ACC112 (cell line): ENCODE data around the gene MARCKS.

Source experiments
- H2AFZ ChIP-seq: fragments of 200-600 bp; sonication (generic); one replicate; pipeline ENCODE4 v1.6.0; 2017; ENCODE audit warnings: antibody characterized with exemption, low read length; ENCODE audit not compliant: unreplicated experiment
- H3K27ac ChIP-seq: fragments of 200-600 bp; sonication (generic); 2 replicates; pipeline ENCODE4 v1.5.1; 2014; ENCODE audit warnings: low read depth, mild to moderate bottlenecking, antibody characterized with exemption, low read length, moderate library complexity
- H3K27me3 ChIP-seq: fragments of 200-600 bp; sonication (generic); 2 replicates; pipeline ENCODE4 v1.6.1; 2014; ENCODE audit warnings: mild to moderate bottlenecking, antibody characterized with exemption, low read length, moderate library complexity, mixed read lengths; ENCODE audit not compliant: insufficient read depth
- H3K36me3 ChIP-seq: fragments of 200-600 bp; sonication (generic); 2 replicates; pipeline ENCODE4 v1.6.1; 2016; ENCODE audit warnings: mild to moderate bottlenecking, antibody characterized with exemption, low read length, moderate library complexity, mixed read lengths; ENCODE audit not compliant: insufficient read depth
- H3K4me1 ChIP-seq: fragments of 200-600 bp; sonication (generic); one replicate; pipeline ENCODE4 v1.6.1; 2016; ENCODE audit warnings: low read length, mixed read lengths; ENCODE audit not compliant: insufficient read depth, unreplicated experiment, control insufficient read depth
- H3K4me3 ChIP-seq: fragments of 200-600 bp; sonication (generic); 2 replicates; pipeline ENCODE4 v1.5.1; 2014; ENCODE audit warnings: mild to moderate bottlenecking, low read depth, low read length
- H3K79me2 ChIP-seq: fragments of 200-600 bp; sonication (generic); one replicate; pipeline ENCODE4 v1.6.0; 2016; ENCODE audit warnings: low read length; ENCODE audit not compliant: control insufficient read depth, unreplicated experiment, insufficient read depth

The MARCKS gene, protein sequence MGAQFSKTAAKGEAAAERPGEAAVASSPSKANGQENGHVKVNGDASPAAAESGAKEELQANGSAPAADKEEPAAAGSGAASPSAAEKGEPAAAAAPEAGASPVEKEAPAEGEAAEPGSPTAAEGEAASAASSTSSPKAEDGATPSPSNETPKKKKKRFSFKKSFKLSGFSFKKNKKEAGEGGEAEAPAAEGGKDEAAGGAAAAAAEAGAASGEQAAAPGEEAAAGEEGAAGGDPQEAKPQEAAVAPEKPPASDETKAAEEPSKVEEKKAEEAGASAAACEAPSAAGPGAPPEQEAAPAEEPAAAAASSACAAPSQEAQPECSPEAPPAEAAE

DNA sequence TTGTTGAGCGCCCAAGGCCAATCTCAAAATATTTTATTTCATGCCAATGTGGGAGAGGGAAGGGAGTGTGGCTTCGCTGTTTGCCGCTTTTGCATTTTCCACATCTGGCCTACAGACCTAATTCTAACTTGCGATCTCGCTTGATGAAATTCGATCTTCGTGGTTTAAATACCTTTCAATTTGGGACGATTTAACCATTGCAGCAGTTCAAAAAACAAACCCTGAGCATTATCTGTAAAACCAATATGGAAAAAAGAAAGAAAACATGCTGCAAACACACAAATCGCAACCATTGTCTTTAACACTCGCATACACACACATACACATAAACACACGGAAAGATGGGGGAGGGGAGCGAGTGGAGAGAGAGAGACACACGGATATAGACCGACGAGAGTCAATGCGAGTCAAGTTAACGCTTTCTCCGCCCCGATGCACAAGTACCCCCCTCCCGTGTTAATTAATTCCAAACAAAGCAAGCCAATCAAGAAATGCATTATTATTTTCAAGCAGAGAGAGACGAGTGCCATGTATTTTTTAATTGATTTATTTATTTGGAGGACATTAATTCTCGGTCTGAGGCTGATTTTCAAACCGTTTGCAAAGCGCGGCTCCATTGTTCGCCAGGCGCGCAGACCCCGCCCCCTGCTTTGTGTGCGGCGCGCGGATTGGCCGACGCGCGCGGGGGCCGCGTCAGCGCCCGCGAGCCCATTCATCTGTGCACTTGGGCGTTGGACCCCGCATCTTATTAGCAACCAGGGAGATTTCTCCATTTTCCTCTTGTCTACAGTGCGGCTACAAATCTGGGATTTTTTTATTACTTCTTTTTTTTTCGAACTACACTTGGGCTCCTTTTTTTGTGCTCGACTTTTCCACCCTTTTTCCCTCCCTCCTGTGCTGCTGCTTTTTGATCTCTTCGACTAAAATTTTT, at the start of gene MARCKS:
Gene MARCKS, plus strand, starts transcription at position 721 of the 931 bp plus-strand sequence. CDS start 401 bp downstream, outside the sequence.
- peak within 1 kb of the TSS; percentile 98 for H3K4me3 ChIP-seq
- peaks cover 9% of the 10 kb centered on the region for H3K36me3 ChIP-seq
- H3K79me2 ChIP-seq, result peaks cover 45% of the 10 kb centered on the region
- H3K4me1 ChIP-seq, result peaks cover 9% of the 10 kb centered on the region
- H3K27me3 ChIP-seq, result no peaks in the 10 kb centered on the region
- peak within 1 kb of the TSS; percentile 87 for H3K27ac ChIP-seq
- peak within 1 kb of the TSS; percentile 96 for H2AFZ ChIP-seq

DNA sequence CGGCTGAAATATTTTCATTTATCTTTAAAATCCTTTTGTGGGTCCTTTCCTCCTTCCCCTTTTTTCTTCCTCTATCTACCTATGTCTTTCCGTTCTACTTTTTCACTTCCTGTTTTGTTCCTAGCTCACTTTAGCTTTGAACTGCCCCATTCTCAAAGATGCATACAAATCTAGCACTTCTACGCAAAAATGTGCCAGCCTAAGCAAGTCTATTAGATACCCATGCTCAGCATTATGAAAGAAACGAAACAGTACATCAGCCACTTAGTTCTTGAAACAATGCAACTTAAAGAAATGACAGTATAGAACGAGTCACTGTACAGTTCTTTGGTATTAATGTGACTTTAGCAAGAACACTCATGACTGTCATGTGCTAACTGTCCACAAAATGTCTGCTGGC, 47.3 kb upstream of the MARCKS start:
- Histone ChIP-seq H3K36me3 (no peaks in the 10 kb centered on the region), H3K4me1 (peaks cover 9% of the 10 kb centered on the region), H3K79me2 (no peaks in the 10 kb centered on the region), H2AFZ (no peak overlapping the region), H3K4me3 (no peak overlapping the region), H3K27me3 (no peaks in the 10 kb centered on the region), H3K27ac (no peak overlapping the region)

DNA sequence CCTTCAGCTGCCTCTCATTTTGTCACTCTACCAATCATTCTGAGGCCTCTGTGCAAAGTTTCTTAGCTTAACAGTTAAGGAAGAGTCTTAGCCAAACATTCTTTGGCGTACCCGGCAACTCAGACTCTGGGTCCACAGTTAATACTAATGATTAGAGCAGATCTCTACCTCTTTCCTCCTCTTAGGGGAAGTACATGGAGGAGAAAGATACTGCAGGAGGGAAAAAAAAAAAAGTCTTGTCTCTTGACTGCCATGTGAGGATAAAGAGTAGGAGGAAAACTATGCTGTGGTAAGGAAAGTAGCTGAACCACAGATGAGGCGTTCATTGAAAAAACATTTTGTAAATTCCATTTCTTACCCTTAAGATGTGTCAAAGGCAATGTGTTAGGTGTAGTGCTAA, 44.0 kb upstream of the MARCKS start:
- H3K4me1 ChIP-seq, result peaks cover 9% of the 10 kb centered on the region
- no peaks in the 10 kb centered on the region for H3K27me3 ChIP-seq
- H3K27ac ChIP-seq, result no peak overlapping the region
- no peaks in the 10 kb centered on the region for H3K79me2 ChIP-seq
- H3K4me3 ChIP-seq, result no peak overlapping the region
- H2AFZ ChIP-seq, result peak overlapping the region; percentile 92
- H3K36me3 ChIP-seq, result no peaks in the 10 kb centered on the region

DNA sequence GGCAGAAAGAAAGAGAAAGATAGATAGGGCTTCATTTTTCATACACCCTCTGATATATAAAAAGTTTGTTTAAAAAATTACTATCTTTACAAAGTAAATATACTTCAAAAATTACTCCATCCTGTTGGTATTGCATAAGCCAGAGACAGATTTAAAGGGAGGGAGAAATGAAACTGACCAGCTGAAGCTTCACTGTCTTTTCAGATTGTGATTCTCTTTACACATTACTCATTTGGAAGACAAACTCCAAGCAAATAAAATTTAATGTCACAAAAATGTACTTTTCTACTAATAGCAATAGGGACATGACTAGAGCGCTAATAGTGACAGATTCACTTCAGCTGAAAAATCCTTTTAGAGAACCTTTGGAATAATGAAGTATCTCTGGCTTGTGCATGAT, 38.6 kb upstream of the MARCKS start:
- peak overlapping the region; percentile 86 for H2AFZ ChIP-seq
- H3K4me1 ChIP-seq, result peaks cover 7% of the 10 kb centered on the region

DNA sequence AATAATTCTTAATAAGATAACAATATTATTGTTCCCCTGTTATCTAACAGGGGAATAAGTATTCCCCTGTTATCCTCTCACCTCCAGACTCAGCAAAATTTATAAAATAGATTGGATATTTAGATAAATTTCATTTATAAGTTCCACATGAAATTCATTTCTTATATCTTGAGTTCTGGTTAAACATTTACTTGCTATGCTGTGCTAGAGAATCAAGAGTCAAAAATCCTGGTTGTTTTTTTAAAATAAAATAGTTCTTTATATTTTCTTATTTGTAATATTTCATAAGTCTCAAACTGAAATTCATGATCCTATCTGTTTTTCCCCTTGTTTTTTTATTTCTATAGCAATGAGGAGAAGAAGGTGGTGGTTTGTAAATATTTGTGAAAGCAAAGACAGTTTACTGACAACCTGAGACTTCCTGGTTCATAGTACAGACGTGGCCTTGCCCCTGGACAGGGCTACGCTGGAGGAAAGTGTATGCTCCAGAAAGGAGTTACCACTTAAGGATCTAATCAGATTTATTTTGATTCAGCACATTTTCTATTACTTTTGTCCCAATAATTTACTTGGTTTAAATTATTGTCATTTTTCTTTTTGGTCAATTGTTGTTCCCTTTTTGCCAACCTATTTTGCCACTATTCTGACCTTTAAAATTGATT, 37.8 kb upstream of the MARCKS start:
- Histone ChIP-seq H3K4me3 (no peak overlapping the region), H3K36me3 (no peaks in the 10 kb centered on the region), H3K79me2 (no peaks in the 10 kb centered on the region), H3K27me3 (no peaks in the 10 kb centered on the region), H3K4me1 (peaks cover 3% of the 10 kb centered on the region), H2AFZ (peak overlapping the region; percentile 1), H3K27ac (no peak overlapping the region)

More for the DNA sequence above, 38.6 kb upstream of the MARCKS start:
- H3K27me3 ChIP-seq, result no peaks in the 10 kb centered on the region
- H3K79me2 ChIP-seq, result no peaks in the 10 kb centered on the region
- H3K4me3 ChIP-seq, result no peak overlapping the region
- no peak overlapping the region for H3K27ac ChIP-seq
- H3K36me3 ChIP-seq, result no peaks in the 10 kb centered on the region

DNA sequence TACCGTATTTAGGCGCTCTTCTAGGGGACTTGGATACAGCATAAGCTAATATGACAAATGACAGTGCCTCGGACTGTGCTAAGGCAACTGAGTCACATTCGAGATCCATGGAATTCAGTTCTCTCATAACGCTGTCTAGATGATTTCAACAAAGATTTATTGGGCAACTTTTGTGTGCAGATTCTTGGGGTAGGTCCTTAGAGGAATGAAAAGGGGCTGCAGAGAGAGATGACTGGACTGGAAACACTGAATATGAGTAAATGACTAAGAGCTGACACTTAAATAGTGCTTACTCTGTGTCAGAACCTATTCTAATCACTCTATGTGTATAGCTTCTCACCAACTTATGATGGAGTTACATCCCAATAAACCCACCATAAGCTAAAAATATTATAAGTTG, 36.4 kb upstream of the MARCKS start:
- H3K4me3 ChIP-seq, result no peak overlapping the region
- no peak overlapping the region for H2AFZ ChIP-seq
- H3K79me2 ChIP-seq, result no peaks in the 10 kb centered on the region
- H3K36me3 ChIP-seq, result no peaks in the 10 kb centered on the region
- H3K27me3 ChIP-seq, result no peaks in the 10 kb centered on the region
- H3K4me1 ChIP-seq, result peaks cover 3% of the 10 kb centered on the region
- H3K27ac ChIP-seq, result no peak overlapping the region

DNA sequence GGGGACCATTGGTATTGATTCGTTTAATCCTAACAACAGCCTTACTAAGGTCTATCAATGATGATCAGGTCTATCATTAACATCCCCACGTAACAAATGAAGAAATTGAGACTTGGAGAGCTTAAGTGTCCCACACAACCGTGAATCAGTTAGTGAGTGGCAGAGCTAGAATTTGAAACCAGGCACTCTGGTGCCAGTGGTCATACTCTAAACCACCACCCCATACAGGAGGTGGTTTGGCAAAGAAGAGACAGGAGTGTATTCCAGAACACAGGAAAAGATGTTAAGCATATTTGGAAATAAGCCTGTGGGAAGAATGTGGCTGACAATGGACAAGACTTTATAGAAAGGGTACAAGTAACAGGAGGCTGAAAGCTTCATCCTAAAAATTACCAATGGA, 35.7 kb upstream of the MARCKS start:
- H3K4me1 ChIP-seq, result peaks cover 3% of the 10 kb centered on the region
- H3K27ac ChIP-seq, result no peak overlapping the region
- H3K36me3 ChIP-seq, result no peaks in the 10 kb centered on the region
- no peak overlapping the region for H2AFZ ChIP-seq
- no peaks in the 10 kb centered on the region for H3K27me3 ChIP-seq
- H3K4me3 ChIP-seq, result no peak overlapping the region
- no peaks in the 10 kb centered on the region for H3K79me2 ChIP-seq

DNA sequence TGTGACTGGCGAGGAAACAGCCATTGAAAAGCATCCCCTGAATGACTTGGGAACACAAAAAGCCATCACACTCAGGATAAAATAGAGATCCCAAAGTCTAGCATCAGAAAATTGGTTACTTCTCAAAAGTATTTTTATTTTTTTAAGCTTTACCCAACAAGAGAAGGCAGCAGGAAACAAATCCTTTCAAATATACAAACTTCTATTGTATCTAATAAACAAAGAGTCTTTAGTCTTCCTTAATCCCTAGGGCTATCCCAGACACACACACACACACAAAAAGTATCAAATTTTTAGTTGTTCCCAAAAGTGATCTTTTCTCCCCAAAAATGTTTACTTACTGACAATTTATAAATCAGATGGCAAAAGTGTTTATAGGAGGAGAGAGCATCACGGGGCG, 33.2 kb upstream of the MARCKS start:
- Histone ChIP-seq H3K4me1 (no peaks in the 10 kb centered on the region), H2AFZ (no peak overlapping the region), H3K36me3 (no peaks in the 10 kb centered on the region), H3K27me3 (no peaks in the 10 kb centered on the region), H3K27ac (no peak overlapping the region), H3K79me2 (no peaks in the 10 kb centered on the region), H3K4me3 (no peak overlapping the region)

DNA sequence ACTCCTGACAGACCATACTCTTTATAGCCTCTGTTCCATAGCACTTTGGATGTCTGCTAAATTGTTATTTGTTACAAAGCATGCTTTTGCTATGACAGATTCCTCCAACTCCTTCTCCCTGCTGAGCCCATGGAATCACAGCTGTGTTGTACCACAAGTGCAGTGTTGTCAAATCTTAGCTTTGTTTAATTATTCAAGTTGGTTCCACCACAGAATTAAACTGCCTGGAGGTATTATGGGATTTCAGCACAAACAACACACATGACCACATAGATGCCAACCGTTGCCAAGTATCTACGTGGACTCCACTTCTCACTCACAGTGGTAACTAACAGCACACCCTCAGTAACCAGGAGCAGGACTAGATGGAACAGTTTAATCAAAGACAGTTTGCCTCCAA, 32.7 kb upstream of the MARCKS start:
- H3K36me3 ChIP-seq, result no peaks in the 10 kb centered on the region
- H2AFZ ChIP-seq, result no peak overlapping the region
- H3K4me1 ChIP-seq, result no peaks in the 10 kb centered on the region
- no peaks in the 10 kb centered on the region for H3K27me3 ChIP-seq
- H3K27ac ChIP-seq, result no peak overlapping the region
- no peaks in the 10 kb centered on the region for H3K79me2 ChIP-seq
- no peak overlapping the region for H3K4me3 ChIP-seq

DNA sequence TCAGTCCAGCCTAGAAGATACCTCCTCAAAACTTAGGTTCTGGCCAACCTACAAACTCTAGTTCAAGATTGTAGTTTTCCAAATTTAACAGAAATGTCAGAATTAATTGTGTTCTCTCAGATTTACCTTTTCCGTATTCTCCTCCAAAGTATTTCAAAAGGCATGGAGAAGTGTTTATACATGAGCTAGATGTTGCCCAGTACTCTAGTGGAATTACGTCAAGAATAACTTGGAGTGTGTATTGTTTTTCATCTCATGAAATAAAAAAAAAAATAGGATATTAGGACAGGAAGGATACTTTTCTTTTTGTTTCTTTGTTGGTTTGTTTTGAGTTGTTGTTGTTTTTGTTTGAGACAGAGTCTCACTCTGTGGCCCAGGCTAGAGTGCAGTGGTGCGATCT, 32.3 kb upstream of the MARCKS start:
- Histone ChIP-seq H3K4me3 (no peak overlapping the region), H3K27ac (no peak overlapping the region), H3K4me1 (no peaks in the 10 kb centered on the region), H3K27me3 (no peaks in the 10 kb centered on the region), H3K79me2 (no peaks in the 10 kb centered on the region), H3K36me3 (no peaks in the 10 kb centered on the region), H2AFZ (no peak overlapping the region)
